WTC11 (cell line): ENCODE results near the gene NCBP2.

ENCODE experiments used
- FOXJ3 ChIP-seq: sonication (generic); formaldehyde crosslinking; IDR thresholded peaks from 2 replicates; pipeline ENCODE4 v1.9.0; 2021; ENCODE audit warnings: missing genetic modification reagents, mild to moderate bottlenecking, borderline replicate concordance
- GRHL2 ChIP-seq: fragments of 250-450 bp; sonication (Bioruptor Pico); IDR thresholded peaks from 2 replicates; pipeline ENCODE4 v1.8.0; 2022; ENCODE audit warnings: mild to moderate bottlenecking, moderate library complexity; ENCODE audit not compliant: insufficient replicate concordance, severe bottlenecking
- NFYB ChIP-seq: sonication (generic); formaldehyde crosslinking; conservative IDR thresholded peaks from 2 replicates; pipeline ENCODE4 v1.8.0; 2022; ENCODE audit warnings: low read depth, missing genetic modification reagents
- SP1 ChIP-seq: sonication (generic); formaldehyde crosslinking; conservative IDR thresholded peaks from 2 replicates; pipeline ENCODE4 v1.8.1; 2022; ENCODE audit warnings: missing genetic modification reagents
- TEAD4 ChIP-seq: sonication (generic); formaldehyde crosslinking; IDR thresholded peaks from 2 replicates; pipeline ENCODE4 v1.8.0; 2022; ENCODE audit warnings: mild to moderate bottlenecking, missing genetic modification reagents
- ZNF423 ChIP-seq: fragments of 250-450 bp; sonication (Bioruptor Pico); IDR thresholded peaks from 2 replicates; pipeline ENCODE4 v2.1.2; 2022; ENCODE audit warnings: mild to moderate bottlenecking, moderate library complexity
- TF ChIP-seq, protein P1 (sequence below): sonication (generic); formaldehyde crosslinking; IDR thresholded peaks from 2 replicates; pipeline ENCODE4 v1.8.0; 2022; ENCODE audit warnings: mild to moderate bottlenecking, missing genetic modification reagents
- TF ChIP-seq, protein P2 (sequence below): sonication (generic); formaldehyde crosslinking; IDR thresholded peaks from 2 replicates; pipeline ENCODE4 v1.8.1; 2023; ENCODE audit warnings: mild to moderate bottlenecking, missing genetic modification reagents, moderate library complexity
- TF ChIP-seq, protein P3 (sequence below): fragments of 200-600 bp; IDR thresholded peaks from 2 replicates; pipeline ENCODE4 v1.8.0; 2022; ENCODE audit warnings: antibody characterized with exemption
- TF ChIP-seq, protein P4 (sequence below): sonication (generic); formaldehyde crosslinking; IDR thresholded peaks from 2 replicates; pipeline ENCODE4 v1.8.1; 2023; ENCODE audit warnings: mild to moderate bottlenecking, missing genetic modification reagents, borderline replicate concordance
- TF ChIP-seq, protein P5 (sequence below): sonication (generic); formaldehyde crosslinking; IDR thresholded peaks from 2 replicates; pipeline ENCODE4 v1.8.1; 2023; ENCODE audit warnings: mild to moderate bottlenecking, missing genetic modification reagents, moderate library complexity
- TF ChIP-seq, protein P6 (sequence below): sonication (generic); formaldehyde crosslinking; IDR thresholded peaks from 2 replicates; pipeline ENCODE4 v1.8.1; 2023; ENCODE audit warnings: mild to moderate bottlenecking, missing genetic modification reagents
- TF ChIP-seq, protein P7 (sequence below): fragments of 250-450 bp; sonication (Bioruptor Pico); IDR thresholded peaks from 2 replicates; pipeline ENCODE4 v1.9.0; 2021; ENCODE audit warnings: mild to moderate bottlenecking

DNA sequence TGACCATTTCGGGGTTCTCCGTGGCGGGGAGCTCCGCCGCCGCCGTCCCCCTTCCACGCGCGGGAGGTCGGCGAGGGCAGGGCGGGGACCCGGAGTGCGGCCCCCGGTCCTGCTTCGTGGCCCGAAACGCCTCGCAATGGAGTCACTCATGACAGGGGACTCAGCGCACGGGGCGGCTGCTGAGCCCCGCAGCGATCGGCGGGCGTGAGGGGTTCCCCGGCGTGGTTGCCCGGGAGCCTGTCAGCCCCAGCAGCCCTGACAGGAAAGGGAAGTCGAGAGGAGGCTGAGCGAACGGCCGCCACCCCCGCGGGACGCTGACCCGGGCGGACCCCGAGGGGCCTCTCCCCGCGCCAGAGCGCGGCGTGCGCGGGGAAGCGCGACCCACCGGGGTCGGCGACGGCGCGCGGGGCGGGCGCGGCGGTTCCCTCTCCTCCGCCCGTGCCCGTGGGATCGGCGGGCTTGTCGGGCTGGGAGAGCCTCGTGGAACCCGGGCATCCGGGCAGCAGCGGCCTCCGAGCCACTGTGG is 26.9 kb upstream of the NCBP2 start:
- TF ChIP-seq TEAD4 (no peak), SP1 (CRISPR knock-in tag) (no peak), FOXJ3 (no peak), ZNF423 (CRISPR knock-in tag) (no peak), NFYB (CRISPR knock-in tag) (no peak), GRHL2 (CRISPR knock-in tag) (no peak)
- TF ChIP-seq, protein P1, sequence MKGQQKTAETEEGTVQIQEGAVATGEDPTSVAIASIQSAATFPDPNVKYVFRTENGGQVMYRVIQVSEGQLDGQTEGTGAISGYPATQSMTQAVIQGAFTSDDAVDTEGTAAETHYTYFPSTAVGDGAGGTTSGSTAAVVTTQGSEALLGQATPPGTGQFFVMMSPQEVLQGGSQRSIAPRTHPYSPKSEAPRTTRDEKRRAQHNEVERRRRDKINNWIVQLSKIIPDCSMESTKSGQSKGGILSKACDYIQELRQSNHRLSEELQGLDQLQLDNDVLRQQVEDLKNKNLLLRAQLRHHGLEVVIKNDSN (CRISPR knock-in tag) = no peak
- TF ChIP-seq, protein P2, sequence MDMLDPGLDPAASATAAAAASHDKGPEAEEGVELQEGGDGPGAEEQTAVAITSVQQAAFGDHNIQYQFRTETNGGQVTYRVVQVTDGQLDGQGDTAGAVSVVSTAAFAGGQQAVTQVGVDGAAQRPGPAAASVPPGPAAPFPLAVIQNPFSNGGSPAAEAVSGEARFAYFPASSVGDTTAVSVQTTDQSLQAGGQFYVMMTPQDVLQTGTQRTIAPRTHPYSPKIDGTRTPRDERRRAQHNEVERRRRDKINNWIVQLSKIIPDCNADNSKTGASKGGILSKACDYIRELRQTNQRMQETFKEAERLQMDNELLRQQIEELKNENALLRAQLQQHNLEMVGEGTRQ = no peak
- TF ChIP-seq, protein P3, sequence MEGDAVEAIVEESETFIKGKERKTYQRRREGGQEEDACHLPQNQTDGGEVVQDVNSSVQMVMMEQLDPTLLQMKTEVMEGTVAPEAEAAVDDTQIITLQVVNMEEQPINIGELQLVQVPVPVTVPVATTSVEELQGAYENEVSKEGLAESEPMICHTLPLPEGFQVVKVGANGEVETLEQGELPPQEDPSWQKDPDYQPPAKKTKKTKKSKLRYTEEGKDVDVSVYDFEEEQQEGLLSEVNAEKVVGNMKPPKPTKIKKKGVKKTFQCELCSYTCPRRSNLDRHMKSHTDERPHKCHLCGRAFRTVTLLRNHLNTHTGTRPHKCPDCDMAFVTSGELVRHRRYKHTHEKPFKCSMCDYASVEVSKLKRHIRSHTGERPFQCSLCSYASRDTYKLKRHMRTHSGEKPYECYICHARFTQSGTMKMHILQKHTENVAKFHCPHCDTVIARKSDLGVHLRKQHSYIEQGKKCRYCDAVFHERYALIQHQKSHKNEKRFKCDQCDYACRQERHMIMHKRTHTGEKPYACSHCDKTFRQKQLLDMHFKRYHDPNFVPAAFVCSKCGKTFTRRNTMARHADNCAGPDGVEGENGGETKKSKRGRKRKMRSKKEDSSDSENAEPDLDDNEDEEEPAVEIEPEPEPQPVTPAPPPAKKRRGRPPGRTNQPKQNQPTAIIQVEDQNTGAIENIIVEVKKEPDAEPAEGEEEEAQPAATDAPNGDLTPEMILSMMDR = no peak
- TF ChIP-seq, protein P4, sequence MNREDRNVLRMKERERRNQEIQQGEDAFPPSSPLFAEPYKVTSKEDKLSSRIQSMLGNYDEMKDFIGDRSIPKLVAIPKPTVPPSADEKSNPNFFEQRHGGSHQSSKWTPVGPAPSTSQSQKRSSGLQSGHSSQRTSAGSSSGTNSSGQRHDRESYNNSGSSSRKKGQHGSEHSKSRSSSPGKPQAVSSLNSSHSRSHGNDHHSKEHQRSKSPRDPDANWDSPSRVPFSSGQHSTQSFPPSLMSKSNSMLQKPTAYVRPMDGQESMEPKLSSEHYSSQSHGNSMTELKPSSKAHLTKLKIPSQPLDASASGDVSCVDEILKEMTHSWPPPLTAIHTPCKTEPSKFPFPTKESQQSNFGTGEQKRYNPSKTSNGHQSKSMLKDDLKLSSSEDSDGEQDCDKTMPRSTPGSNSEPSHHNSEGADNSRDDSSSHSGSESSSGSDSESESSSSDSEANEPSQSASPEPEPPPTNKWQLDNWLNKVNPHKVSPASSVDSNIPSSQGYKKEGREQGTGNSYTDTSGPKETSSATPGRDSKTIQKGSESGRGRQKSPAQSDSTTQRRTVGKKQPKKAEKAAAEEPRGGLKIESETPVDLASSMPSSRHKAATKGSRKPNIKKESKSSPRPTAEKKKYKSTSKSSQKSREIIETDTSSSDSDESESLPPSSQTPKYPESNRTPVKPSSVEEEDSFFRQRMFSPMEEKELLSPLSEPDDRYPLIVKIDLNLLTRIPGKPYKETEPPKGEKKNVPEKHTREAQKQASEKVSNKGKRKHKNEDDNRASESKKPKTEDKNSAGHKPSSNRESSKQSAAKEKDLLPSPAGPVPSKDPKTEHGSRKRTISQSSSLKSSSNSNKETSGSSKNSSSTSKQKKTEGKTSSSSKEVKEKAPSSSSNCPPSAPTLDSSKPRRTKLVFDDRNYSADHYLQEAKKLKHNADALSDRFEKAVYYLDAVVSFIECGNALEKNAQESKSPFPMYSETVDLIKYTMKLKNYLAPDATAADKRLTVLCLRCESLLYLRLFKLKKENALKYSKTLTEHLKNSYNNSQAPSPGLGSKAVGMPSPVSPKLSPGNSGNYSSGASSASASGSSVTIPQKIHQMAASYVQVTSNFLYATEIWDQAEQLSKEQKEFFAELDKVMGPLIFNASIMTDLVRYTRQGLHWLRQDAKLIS = no peak
- TF ChIP-seq, protein P5, sequence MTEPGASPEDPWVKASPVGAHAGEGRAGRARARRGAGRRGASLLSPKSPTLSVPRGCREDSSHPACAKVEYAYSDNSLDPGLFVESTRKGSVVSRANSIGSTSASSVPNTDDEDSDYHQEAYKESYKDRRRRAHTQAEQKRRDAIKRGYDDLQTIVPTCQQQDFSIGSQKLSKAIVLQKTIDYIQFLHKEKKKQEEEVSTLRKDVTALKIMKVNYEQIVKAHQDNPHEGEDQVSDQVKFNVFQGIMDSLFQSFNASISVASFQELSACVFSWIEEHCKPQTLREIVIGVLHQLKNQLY (CRISPR knock-in tag) = no peak
- TF ChIP-seq, protein P6, sequence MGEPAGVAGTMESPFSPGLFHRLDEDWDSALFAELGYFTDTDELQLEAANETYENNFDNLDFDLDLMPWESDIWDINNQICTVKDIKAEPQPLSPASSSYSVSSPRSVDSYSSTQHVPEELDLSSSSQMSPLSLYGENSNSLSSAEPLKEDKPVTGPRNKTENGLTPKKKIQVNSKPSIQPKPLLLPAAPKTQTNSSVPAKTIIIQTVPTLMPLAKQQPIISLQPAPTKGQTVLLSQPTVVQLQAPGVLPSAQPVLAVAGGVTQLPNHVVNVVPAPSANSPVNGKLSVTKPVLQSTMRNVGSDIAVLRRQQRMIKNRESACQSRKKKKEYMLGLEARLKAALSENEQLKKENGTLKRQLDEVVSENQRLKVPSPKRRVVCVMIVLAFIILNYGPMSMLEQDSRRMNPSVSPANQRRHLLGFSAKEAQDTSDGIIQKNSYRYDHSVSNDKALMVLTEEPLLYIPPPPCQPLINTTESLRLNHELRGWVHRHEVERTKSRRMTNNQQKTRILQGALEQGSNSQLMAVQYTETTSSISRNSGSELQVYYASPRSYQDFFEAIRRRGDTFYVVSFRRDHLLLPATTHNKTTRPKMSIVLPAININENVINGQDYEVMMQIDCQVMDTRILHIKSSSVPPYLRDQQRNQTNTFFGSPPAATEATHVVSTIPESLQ = no peak
- TF ChIP-seq, protein P7, sequence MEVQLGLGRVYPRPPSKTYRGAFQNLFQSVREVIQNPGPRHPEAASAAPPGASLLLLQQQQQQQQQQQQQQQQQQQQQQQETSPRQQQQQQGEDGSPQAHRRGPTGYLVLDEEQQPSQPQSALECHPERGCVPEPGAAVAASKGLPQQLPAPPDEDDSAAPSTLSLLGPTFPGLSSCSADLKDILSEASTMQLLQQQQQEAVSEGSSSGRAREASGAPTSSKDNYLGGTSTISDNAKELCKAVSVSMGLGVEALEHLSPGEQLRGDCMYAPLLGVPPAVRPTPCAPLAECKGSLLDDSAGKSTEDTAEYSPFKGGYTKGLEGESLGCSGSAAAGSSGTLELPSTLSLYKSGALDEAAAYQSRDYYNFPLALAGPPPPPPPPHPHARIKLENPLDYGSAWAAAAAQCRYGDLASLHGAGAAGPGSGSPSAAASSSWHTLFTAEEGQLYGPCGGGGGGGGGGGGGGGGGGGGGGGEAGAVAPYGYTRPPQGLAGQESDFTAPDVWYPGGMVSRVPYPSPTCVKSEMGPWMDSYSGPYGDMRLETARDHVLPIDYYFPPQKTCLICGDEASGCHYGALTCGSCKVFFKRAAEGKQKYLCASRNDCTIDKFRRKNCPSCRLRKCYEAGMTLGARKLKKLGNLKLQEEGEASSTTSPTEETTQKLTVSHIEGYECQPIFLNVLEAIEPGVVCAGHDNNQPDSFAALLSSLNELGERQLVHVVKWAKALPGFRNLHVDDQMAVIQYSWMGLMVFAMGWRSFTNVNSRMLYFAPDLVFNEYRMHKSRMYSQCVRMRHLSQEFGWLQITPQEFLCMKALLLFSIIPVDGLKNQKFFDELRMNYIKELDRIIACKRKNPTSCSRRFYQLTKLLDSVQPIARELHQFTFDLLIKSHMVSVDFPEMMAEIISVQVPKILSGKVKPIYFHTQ (CRISPR knock-in tag) = no peak
